Ishikawa (cell line): ENCODE measurements around the gene KIF16B.

Experiments
- CEBPB ChIP-seq: IDR thresholded peaks from 2 replicates; pipeline ENCODE4 v1.6.1; 2012
- CREB1 ChIP-seq: IDR thresholded peaks from 2 replicates; pipeline ENCODE4 v1.6.1; 2012; ENCODE audit warnings: low read depth
- EGR1 ChIP-seq: IDR thresholded peaks from 2 replicates; pipeline ENCODE4 v1.6.1; 2012
- EP300 ChIP-seq: IDR thresholded peaks from 2 replicates; pipeline ENCODE4 v1.6.1; 2012; ENCODE audit warnings: borderline replicate concordance
- FOXM1 ChIP-seq: IDR thresholded peaks from 2 replicates; pipeline ENCODE4 v1.6.1; 2012; ENCODE audit warnings: low read depth, borderline replicate concordance
- NFIC ChIP-seq: IDR thresholded peaks from 2 replicates; pipeline ENCODE4 v1.6.1; 2012
- RAD21 ChIP-seq: IDR thresholded peaks from 2 replicates; pipeline ENCODE4 v1.6.1; 2012; ENCODE audit warnings: low read depth
- TAF1 ChIP-seq: IDR thresholded peaks from 2 replicates; pipeline ENCODE4 v1.6.1; 2012; ENCODE audit warnings: low read depth, mild to moderate bottlenecking
- TCF12 ChIP-seq: IDR thresholded peaks from 2 replicates; pipeline ENCODE4 v1.6.1; 2012; ENCODE audit warnings: low read depth
- TEAD4 ChIP-seq: IDR thresholded peaks from 2 replicates; pipeline ENCODE4 v1.6.1; 2012
- YY1 ChIP-seq: IDR thresholded peaks from 2 replicates; pipeline ENCODE4 v1.6.1; 2012; ENCODE audit warnings: low read depth
- ZBTB7A ChIP-seq: IDR thresholded peaks from 2 replicates; pipeline ENCODE4 v1.6.1; 2012; ENCODE audit warnings: low read depth
- TF ChIP-seq, protein P1 (sequence below): IDR thresholded peaks from 2 replicates; pipeline ENCODE4 v1.6.1; 2012
- TF ChIP-seq, protein P2 (sequence below): IDR thresholded peaks from 2 replicates; pipeline ENCODE4 v1.6.1; 2012; ENCODE audit warnings: low read depth, mild to moderate bottlenecking
- TF ChIP-seq, protein P3 (sequence below): IDR thresholded peaks from 2 replicates; pipeline ENCODE4 v1.6.1; 2012

KIF16B gene

DNA sequence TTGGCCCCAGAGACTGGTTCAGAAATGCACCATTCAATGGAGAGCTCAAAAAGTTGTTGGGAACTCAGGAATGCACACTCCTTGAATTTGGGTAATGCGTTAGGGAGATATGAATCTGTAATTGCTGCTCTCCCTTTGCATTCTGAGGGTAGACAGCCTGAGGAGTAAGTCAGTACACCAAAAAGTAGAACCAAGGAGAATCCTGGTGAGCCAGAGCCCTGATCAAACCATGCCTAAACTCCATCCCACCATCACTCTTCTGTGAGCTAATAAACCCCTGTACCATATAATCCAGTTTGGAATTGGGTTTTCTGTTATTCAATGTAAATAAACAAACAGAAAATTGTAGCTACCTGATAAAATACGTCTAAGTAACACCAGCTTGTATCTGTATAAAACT lies 90.2 kb downstream of the KIF16B start:
- TF ChIP-seq TEAD4 (no peak), ZBTB7A (no peak), FOXM1 (no peak), TAF1 (no peak), CEBPB (no peak), RAD21 (no peak), EGR1 (no peak)
- TF ChIP-seq, protein P1, sequence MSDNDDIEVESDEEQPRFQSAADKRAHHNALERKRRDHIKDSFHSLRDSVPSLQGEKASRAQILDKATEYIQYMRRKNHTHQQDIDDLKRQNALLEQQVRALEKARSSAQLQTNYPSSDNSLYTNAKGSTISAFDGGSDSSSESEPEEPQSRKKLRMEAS = no peak

DNA sequence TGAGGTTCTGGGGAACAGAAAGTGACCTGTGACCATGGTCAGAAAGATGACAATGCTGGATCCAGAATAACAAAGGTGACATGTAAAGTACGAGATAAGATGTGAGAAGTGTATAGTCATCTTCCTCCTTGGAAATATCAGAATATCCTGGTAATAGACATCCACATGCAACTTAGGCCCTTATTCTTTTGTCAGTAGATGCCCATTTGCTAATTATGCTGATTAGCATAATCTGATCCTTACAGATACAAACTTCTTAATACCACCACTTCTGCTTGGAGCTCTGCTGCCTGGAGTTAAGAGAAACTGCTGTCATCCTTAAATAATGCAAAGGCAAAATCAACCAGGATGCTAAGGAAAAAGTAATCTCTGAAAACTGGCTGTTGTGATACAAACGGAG lies 91.3 kb downstream of the KIF16B start:
- TF ChIP-seq NFIC = no peak
- TF ChIP-seq EGR1 = no peak
- TF ChIP-seq FOXM1 = no peak

DNA sequence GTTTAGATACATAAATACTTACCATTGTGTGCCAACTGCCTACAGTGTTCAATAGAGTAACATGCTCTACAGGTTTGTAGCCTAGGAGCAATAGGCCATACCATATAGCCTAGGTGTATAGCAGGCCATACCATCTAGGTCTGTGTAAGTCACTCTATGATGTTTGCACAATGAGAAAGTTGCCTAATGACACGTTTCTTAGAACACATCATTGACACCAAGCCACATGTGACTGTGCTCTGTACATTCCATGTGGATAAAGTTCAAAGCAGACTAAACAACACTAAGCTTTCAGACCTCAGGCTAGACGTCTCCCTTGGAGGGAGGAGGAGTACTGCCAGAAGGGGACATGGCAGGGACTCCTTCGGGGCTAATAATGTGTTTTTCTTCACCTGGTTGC lies 93.6 kb downstream of the KIF16B start:
- TF ChIP-seq RAD21 (no peak), TCF12 (no peak), NFIC (no peak)
- TF ChIP-seq, protein P1 = no peak

DNA sequence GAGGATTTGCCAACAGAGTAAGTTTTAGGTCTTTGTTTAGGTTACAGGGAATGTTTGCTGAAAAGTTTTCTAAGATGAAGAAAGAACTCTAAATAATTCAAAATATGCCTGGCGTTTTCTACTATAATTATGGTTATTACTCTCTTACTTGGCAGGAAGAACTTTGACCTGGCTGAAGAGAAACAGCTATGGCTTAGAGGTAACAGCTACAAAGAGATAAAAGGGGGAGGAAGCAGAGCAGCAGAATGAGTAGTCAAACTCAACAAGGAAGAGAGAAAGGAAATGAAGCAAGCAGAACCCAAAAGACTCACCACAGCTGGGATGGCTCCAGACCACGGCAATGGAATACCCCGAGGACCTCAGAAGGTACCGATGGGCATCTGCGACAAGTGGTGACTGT lies 95.6 kb downstream of the KIF16B start:
- TF ChIP-seq, protein P2, sequence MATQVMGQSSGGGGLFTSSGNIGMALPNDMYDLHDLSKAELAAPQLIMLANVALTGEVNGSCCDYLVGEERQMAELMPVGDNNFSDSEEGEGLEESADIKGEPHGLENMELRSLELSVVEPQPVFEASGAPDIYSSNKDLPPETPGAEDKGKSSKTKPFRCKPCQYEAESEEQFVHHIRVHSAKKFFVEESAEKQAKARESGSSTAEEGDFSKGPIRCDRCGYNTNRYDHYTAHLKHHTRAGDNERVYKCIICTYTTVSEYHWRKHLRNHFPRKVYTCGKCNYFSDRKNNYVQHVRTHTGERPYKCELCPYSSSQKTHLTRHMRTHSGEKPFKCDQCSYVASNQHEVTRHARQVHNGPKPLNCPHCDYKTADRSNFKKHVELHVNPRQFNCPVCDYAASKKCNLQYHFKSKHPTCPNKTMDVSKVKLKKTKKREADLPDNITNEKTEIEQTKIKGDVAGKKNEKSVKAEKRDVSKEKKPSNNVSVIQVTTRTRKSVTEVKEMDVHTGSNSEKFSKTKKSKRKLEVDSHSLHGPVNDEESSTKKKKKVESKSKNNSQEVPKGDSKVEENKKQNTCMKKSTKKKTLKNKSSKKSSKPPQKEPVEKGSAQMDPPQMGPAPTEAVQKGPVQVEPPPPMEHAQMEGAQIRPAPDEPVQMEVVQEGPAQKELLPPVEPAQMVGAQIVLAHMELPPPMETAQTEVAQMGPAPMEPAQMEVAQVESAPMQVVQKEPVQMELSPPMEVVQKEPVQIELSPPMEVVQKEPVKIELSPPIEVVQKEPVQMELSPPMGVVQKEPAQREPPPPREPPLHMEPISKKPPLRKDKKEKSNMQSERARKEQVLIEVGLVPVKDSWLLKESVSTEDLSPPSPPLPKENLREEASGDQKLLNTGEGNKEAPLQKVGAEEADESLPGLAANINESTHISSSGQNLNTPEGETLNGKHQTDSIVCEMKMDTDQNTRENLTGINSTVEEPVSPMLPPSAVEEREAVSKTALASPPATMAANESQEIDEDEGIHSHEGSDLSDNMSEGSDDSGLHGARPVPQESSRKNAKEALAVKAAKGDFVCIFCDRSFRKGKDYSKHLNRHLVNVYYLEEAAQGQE = no peak
- TF ChIP-seq EP300 = no peak
- no peak for TF ChIP-seq EGR1
- TF ChIP-seq TAF1 = no peak
- TF ChIP-seq, protein P3, sequence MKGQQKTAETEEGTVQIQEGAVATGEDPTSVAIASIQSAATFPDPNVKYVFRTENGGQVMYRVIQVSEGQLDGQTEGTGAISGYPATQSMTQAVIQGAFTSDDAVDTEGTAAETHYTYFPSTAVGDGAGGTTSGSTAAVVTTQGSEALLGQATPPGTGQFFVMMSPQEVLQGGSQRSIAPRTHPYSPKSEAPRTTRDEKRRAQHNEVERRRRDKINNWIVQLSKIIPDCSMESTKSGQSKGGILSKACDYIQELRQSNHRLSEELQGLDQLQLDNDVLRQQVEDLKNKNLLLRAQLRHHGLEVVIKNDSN = no peak
- no peak for TF ChIP-seq YY1
- TF ChIP-seq TCF12 = no peak
- no peak for TF ChIP-seq ZBTB7A
- no peak for TF ChIP-seq CEBPB
- TF ChIP-seq RAD21 = no peak
- TF ChIP-seq NFIC = no peak

DNA sequence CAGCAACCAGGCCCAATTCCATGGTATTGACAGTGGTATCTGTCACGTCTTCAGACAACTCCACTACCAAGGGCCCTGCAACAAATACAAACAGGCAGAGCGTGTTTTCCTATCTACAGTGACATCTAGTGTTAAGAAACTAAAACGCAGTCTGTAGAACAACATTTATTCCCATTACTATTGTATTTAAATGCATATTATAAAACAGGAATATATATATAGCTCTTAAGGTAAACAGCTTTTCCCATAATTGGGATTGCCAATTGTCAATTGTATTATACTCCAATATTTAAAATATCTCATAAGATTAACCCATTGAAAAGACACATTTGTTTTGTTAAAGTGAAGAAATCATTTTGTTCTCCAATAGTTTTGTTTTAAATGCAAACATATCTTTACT lies 97.2 kb downstream of the KIF16B start:
- TF ChIP-seq RAD21 = peak; percentile 67
- TF ChIP-seq TCF12 = no peak
- no peak for TF ChIP-seq YY1

DNA sequence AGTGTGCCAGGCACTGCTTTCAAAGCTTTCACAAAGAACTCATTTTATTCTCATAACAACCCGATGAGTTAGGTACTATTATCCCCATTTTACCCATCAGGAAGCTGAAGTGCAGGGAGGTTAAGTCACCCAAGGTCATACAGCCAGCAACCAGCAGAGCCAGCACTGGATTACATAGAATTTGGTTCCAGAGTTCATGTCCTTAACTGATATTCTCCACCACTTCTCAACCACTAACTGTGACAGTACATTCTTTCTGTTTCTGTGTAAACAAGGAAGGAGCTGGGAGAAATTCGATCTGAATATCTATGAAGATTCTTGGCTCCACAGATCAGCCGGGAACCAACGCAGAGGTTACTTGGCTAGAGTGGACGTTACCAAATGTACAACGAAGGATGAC lies 98.0 kb downstream of the KIF16B start:
- TF ChIP-seq YY1 (no peak), RAD21 (no peak), FOXM1 (no peak), TAF1 (no peak), NFIC (no peak), CREB1 (no peak), EP300 (no peak)
- TF ChIP-seq, protein P2 = no peak
- TF ChIP-seq, protein P1 = no peak
- TF ChIP-seq, protein P3 = no peak

DNA sequence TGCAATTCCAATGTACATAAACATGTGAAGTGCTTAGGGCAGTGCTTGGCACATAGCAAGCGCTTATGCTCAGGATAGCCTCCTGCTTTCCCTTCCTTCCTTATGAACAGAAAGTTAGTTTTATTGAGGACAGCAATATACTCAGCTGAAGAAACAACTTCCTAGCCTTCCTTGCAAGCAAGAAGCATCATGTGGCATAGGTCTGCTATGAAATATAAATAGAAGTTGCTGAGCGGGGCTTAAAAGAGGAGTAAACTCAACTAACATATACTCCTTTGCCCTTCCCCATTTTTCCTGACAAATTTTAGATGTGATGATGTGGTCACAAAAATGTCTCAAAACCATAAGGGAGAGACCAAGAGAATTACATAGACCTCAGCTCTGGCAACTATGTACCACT lies 98.9 kb downstream of the KIF16B start:
- TF ChIP-seq CEBPB = no peak
- TF ChIP-seq NFIC = no peak
- TF ChIP-seq ZBTB7A = no peak
- TF ChIP-seq, protein P3 = no peak
- no peak for TF ChIP-seq FOXM1
- TF ChIP-seq, protein P1 = no peak
- TF ChIP-seq RAD21 = no peak
- no peak for TF ChIP-seq TAF1
- TF ChIP-seq EP300 = no peak
- TF ChIP-seq CREB1 = no peak
- no peak for TF ChIP-seq EGR1
- TF ChIP-seq, protein P2 = no peak
- TF ChIP-seq TCF12 = no peak
